ENCODE results near the gene RIC3.

RIC3 gene, protein sequence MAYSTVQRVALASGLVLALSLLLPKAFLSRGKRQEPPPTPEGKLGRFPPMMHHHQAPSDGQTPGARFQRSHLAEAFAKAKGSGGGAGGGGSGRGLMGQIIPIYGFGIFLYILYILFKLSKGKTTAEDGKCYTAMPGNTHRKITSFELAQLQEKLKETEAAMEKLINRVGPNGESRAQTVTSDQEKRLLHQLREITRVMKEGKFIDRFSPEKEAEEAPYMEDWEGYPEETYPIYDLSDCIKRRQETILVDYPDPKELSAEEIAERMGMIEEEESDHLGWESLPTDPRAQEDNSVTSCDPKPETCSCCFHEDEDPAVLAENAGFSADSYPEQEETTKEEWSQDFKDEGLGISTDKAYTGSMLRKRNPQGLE

DNA sequence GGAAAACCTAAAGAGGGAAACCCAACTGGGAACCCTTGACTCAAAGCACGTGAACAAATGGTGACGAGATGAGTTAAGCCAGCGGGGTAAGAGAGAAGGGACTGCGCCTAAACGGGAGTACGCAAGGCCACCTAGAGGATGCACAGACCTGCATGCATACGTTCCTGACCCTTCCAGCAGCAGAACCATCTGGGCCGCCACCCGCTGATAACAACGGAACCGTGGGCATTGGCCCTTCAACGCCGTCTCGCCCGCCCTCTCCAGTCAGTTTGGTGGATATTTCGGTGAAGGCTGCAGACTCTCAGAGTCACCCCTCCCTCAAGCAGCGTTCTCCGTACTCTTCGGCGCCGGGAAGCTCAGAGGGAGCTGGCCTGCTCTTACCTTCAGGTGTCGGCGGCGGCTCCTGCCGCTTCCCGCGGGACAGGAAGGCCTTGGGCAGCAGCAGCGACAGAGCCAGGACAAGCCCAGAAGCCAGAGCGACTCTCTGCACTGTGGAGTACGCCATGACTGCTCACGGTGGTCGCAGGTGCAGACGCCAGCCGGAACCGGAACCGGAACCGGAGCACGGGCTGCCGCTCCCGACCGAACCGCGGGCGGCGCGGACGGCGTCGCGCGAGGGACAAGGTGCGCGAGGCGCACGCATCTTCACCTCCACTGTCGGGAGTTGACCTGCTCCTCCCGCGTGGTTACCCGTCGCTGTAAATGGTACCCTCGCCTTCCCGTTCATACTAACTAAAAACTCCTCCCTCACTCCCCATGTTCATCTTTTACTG is at the start of gene RIC3:
Gene RIC3 (minus strand): TSS at position 541 of the 773 bp plus-strand sequence. CDS start 36 bp downstream, at position 505.
- DNase-seq = no peak

DNA sequence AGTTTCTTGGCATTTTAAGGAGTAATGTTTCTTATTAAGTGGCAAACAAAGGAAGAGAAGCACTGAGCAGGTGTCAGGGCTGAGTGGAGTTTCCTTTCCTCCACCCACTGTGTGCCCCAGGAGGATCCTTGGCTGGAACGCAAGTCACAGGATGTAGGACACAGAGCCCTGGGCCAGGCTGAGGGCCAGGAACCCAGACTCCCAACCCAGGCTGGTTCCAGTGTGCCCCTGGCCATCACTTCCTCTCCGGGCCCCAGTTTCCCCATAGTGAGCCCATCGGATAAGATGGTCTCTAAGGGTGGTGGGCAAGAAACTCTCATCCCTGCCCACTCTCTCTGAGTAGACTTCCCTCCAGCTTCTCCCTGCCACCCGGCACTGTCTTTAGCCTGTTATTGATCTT is 49.6 kb upstream of the RIC3 start:
- no peak for DNase-seq

DNA sequence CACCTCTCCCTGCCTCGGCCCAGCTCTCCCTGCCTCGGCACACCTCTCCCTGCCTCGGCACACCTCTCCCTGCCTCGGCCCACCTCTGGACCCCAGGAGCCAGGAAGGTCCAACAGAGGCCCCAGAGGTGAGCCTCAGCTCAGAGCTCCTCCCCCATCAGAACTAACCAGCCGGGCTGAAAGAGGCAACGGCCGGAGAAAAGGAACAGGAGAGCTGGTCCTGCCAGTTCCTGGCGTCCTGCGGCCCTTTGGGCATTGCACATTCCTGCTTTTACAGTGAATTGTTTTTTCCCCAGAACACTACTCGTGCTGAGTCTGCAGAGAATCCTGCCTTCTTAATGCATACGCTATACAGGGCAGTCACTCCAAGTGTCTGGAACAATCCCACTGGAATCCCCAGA is 49.1 kb upstream of the RIC3 start:
- no peak for DNase-seq

DNA sequence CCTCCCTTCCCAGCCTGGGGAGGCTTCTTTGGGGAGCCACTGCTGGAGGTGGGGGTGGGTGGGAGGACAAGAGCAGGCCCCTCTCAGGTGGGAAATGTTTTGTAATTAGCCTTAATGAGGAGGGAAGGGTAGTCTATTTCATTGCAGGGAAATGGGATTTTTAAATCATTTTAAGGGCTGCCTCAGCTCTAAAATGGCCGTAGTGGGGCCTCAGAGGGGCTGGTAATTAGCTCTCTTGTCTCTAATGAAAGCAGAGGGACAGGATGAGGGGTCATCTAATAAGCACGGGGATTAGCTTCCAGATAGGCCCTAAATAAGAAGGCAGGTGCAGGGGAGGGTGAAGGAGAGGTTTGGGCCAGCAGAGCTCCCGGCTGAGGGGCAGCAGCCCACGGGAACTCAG is 48.3 kb upstream of the RIC3 start:
- no peak for DNase-seq

DNA sequence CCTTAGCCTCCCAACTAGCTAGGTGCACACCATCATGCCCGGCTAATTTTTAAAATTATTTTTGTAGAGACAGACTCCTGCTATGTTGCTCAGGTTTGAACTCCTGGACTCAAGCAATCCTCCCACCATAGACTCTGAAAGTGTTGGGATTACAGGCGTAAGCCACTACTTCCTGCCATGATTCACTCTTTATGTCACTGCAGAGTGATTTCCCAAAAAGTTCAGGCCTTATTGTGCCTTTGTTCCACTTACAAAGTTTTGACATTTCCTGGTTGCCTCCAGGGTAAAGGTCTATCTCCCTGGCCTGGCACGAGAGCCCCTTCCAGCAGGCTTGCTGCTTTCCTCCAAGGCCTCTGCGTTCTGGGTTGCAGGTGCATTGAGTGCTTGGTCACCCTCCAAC is 44.6 kb upstream of the RIC3 start:
- no peak for DNase-seq

DNA sequence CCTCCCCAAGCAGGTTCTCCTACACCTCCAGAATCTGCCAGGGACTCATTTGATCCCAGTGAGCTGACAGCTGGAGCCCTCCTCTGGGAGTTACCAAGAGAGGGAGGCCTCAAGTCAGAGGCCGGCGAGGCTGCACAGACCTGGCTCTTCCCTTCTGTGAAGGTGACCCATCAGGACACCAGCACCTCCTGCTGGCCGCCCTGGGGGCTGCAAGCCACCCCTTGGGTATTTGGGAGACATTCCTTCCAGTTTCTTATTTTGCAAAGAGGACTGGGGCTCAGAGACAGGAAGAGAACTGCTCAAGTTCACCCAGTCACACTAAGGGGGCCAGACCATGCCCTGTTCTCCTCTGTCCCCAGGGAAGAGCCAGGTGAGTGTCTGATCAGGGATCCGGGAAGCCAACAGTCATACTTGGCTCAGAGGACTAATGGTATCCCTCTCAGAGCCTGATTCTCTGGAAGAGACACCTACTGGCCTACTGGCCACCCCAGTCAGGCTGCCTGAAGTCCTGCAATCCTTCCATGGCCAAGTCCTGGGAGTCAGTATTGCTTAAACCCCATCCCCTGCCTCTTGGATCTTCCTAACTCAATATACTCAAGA is 40.5 kb upstream of the RIC3 start:
- no peak for DNase-seq

DNA sequence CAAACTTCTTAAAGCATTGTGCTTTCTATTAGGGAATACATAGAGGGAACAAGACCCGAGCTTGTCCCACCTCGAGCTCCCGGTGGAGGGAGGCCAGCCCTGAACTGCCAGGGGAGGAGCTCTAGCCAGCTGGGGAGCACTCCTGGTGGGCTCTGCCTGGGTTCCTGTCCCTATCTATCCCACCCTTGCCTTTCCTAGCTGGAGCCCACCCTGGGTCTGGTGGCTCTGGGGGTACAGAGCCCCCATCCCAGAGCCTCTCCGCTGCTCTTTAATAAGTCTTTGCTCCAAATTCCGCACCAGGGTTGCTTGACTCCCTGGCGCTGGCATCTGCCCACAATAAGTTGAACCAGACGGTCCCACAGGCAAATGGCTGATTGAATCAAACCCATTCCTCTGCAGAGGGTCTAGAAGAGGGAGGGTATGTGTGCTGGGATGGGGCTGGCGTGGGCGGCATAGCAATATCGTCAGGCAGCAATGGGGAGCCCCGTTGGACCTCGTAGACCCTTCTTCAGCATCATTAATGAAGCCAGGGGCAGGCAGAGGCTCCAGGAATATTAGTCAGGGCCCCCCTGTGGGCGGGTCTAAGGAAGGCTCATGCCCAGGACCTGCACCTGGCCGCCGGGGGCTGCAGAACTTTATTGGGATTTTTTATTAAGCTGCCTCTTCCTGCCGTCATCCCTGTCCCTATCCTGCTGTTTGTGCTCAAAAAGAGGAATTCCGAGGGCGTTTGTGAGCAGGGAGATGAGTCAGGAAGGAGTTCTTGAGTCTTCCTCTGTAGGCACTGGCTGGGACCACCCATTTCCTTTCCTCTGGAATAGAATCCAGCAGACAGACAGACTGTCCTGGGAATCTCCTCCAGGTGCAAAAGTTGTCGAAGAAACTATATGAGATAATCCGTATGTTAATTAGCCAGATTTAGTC is 38.5 kb upstream of the RIC3 start:
- DNase-seq = peak; percentile 37

DNA sequence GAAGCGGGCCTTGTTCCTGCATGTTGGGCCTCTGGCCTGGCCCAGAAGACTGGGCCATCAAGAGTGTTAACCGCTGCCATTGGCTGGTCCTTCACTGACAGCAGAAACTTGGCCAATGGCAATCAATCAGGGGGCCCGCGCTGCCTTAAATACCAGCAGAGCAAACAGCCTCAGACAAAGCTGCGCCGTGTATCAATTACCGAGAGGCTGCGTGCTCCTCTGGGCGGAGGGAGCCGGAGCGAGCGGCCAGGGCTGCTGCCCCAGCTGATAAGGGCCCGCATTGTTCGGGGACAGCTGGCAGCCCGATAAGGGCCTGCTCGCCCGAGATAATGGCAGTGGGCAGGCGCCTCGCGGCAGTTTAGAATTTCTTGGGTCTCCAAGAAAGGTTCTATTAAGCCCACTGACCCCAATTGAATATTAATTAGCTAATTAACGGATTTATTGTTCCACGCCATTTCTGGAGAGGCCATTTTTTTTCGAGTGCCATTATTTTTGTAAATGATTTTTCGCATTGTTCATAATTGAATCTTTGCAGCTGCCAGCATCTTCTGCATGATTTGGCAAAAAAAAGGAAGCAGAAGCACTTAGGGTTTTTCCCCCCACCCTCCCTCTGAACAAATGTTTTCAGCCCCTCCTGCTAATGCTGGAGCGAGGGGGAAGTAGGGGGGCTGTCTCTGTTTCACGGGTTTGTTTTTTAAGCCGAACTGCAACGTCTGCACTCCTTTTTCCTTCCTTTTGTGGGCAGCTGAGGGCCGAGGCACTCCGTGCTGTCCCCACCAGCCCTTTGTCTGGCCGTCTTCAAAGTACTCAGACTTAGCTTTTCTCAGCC is 37.6 kb upstream of the RIC3 start:
- DNase-seq = no peak

DNA sequence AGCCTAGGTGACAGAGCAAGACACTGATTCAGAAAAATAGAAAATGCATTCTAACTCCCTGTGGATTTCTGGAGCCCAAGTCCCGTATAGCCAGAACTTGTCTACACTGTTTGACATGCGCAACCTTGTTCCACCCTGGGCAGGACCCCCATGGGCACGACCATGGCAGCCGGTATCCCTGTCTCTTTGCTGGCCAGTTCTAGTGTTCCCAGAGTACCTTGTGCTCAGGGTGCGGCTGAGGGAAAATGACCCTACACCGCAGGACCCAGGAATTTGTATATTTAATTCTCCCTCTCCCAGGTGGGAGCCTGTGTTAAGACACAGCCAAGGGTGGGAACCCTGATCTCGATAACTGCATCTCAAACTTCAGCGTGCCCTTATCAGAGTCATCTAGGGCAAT is 36.7 kb upstream of the RIC3 start:
- no peak for DNase-seq

DNA sequence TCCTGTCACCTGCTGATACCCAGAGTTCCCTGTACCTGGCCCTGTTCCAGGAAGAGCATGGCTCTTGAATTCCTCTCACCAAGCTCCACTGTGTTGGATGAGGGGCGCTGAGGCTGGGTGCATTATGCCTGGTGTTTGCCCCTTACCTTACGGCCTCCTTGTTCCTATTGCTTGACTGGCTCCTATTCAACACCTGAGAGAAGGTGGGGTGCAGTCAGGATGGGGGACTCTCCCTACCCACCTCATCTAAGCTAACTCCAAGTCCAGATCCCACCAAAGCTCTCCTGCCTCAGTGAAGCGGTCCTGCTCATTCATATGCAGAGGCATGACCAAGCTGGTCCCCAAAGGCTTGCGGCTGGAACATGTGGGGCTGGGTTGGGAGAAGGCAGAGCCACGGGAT is 35.8 kb upstream of the RIC3 start:
- DNase-seq = no peak

DNA sequence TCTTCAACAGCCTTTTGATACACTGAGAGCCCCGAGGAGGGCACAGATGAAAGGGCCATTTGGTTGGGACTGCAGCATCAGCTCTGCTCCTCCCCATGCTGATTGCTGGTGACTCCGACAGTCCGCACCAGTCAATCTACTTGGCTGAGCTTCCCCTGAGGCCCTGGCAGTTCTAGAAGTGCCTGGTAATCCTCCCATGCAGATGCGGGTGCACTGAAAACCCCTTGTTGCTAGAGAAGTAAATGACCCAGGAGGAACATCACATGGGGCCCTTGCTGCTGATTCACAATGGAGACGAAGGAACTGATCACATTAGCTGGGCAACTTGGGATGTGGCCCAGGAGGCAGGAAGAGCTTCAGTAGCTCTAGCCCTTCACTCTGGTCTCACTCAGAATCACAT is 35.2 kb upstream of the RIC3 start:
- no peak for DNase-seq

DNA sequence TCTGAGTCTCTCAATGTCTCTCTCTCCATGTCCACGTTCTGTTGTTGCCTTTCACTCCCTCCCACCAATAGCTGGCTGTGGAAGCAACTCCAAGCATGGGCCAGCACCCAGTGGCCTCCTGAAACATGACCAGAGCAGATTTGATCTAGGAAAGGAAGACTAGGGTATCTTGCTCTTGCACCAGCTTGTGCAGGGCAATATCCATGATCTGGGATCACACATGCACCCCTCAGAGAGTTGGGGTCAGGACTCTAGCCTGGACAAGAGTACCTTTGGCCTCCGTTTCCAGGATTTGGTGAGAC is 34.5 kb upstream of the RIC3 start:
- no peak for DNase-seq

DNA sequence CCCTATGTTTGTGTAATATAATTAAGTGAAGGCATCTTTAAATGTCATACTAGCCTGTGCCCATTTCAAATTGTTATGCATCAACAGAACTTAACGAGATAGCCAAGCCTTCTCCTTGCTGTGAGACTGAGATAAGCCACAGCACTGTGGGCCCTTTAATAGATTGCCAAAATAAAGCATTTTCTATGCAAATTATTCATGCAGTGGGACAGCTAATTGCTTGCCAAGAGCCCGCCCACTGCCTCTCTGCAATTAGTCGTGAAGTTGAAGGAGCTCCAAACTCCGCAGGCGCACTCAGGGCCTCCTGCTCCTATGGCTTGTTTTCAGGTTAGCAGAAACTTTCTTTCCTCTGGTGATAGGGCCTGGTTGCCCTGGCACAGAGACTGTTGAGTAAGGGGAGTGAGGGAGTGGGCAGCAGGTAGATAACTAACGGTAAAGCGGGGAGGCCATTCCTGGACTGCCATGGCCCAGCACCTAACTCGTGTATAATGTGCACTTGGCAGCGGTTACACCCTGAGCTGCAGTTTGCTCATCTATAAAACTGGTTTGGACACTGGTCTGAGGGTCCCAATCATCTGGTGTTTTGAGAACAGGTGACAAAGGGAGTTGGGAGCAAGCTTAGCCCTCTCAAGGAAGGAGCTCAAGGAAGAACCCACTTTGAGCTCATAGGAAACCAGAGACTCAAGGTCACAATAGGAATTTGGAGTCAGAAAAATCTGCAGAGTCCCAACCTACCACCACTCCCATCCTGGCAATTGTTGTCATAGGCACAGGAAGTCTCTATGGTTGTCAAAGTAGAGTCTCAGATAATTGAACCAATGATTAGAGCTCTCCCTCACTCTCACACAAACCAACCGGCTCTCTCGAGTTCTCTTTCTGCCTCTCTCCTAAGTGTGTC is 33.9 kb upstream of the RIC3 start:
- DNase-seq = no peak

DNA sequence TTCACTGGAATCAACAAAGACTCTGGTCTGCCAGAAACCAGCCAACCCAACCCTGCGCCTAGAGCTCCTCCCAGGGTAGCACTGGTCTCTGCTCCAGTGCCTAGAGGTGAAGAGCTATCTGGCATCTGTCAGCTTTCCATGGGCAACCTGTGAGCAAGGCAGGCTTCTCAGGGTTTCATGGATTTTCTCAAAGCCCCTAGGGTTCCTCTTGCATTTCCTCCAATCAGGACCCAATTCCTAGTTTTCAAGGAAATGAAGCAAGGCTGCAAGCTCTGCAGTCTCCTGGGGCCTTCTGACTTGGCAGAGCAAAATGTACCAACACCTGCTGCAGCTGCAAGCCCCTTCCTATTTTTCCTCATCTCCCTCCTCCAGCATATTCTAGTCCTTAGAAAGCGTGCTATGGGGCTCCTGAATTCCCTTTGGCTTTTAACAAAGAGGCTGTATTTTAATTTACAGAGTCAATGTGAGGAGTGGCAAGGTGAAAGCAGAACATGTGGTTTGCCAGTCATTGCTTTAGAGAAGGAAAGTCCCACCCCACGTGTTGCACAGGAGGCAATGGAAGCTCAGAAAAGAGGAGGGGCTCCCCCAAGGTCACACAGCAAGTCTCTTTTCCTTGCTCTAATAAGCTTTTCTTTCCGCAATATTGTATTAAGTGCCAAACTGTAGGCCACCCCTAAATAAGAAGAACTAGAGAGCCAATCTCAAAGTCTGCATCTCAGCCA is 33.0 kb upstream of the RIC3 start:
- DNase-seq = no peak

DNA sequence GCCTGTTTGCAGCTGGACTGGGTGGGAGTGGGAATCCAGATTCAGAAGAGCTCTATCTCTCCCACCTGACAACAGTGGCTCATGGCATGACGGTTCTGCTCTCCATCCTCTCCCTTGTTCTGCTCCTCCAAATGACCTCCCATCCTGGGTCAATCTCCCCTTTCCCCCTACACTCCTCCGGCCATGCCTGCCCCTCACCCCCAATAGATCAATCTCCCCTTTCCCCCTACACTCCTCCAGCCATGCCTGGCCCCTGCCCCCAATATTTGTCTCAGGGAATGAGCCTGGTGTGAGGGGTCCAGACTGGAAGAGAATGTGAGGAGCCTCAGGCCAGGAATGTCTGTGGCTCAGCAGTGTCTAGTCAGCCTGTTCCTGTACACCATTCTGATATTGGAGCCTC is 30.9 kb upstream of the RIC3 start:
- no peak for DNase-seq

DNA sequence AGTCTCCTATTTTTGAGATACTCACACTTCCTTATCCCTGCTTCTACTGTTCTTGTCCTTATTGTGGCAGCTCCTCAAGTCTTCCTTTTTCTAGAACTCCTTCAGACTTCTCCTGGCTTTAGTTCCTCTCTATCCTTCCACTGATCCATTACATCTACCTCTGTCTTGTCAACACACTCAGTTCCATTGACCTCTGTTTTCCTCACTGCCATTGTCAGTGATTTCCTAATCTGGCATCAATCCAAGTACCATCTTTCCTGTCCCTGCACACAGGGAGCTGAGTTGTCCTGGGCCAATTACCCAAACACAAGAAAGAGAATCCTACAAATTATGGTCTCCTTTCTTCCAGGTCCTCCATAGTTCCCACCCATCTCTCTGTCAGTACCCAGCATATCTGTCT is 27.9 kb upstream of the RIC3 start:
- DNase-seq = no peak

DNA sequence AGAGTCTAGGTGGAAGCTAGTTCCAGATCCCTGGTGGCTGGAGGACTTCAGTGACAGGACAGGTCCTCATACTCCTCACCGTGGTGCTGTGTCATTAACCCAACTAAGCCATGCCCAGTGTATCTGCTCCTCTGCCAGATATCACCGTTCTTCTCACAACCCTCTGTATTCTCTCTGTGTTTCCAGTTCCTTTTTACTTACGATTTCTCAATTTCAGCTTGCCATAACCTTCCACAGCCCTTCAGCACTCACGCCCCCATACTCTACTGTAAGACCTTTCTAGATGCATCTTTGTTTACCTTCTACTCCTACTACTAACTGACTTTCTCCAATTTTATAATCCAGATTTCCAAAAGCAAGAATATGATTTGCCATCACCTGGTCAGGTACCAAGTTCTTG is 26.1 kb upstream of the RIC3 start:
- DNase-seq = no peak

DNA sequence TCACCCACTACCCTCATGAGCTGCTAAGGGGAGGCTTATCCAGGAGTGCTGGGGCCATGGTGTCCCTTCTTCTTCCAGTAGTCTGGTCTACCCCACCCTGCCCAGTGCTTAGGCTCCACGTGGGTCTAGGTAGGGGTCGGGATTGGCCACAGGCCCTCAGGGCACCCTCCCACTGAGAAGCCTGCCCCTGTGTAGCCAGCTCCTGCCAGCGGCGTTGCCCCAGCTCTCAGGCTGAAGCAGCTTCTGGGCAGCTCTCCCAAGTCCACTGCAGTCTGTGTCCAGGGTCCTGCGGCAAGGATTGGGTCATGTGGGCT is 24.0 kb upstream of the RIC3 start:
- no peak for DNase-seq

DNA sequence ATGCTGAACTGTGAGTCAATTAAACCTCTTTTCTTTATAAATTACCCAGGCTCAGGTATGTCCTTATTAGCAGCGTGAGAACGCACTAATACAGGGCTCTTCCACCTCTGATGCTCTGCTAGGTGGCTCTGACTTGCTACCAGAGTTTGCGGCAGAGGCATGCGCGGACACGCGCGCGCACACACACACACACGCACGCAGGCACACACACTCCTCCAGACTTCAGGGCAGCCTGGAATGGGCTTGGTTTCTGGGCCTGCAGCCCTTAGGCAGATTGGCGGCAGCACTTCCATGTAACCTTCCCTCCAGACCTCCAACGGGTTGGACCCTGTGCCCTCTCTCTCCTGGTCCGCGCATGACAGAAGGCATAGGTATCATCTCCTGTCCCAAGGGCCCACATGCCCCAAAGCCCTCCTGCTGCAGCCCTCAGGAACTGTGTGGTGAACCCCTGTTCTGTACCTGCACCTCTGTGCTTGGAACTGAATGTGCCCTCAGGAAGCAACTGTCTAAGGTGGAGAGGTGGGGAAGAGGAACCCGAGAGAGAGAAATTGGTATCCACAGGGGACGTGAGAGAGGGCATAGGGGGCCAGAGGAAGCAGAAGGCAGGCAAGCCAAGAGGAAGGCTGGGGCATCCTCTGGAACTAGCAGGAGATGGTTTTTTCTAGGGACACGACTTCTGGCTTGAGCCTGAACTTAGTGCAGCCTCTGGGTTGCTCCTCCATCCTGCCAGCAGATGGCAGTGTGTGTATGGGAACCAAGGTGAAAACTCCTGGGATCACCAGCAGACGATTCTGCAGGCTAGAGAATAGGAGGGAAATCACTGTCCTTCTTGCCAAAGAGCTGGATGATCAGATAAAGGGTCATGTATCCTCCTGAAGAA is 23.4 kb upstream of the RIC3 start:
- peak; percentile 51 for DNase-seq

DNA sequence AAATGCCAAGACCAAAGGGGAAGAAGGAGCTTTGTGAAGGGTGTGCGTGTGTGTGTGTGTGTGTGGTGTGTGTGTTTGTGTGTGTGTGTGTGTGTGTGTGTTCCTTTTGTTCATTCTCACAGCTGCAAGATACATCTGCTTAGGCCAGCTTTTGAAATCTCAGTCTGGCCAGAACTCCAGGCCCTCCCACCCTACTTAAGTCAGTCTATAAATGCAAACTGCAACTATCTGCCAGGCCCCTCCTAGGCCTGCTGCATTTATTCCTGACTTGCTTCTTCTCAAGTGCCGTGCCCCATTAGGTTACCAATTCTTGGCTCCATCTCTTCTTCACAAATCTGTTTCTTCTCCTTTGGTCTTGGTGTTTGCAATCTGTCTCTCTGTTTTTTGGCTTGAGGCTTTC is 21.6 kb upstream of the RIC3 start:
- DNase-seq = no peak
